Right lobe of liver (tissue), 6 donors: ENCODE results near the gene CD47. TPM values are rescaled to one million over a fixed set of nuclear protein-coding genes. Genes with fewer than 3 reads are reported as not detected.
A peak's percentile ranks its signal among the peaks of the same experiment; 100 is the strongest.

Experiments used
- ATAC-seq, 4 donors: fragments of 200-7000 bp; cut with Tn5 transposase; one replicate each; pipeline ENCODE4 v1.9.1; 2020; ENCODE audit warnings: mild to moderate bottlenecking in 4 of 4, moderate library complexity in 4 of 4
- DNase-seq, 3 donors: peaks; one replicate each; pipeline ENCODE4 v3.0.0-alpha.2; 2020
- H3K27ac ChIP-seq, 3 donors: fragments of 200-600 bp; one replicate each; pipeline ENCODE4 v1.8.0; 2022
- H3K27me3 ChIP-seq, 2 donors: fragments of 200-600 bp; one replicate each; pipeline ENCODE4 v1.8.0; 2022
- H3K36me3 ChIP-seq, 4 donors: fragments of 200-600 bp; sonication (generic) in 1 of 4; one replicate each; pipeline versions ENCODE4 v1.5.1 to v1.8.0; 2017 to 2022; ENCODE audit warnings: control low read depth in 1 of 4
- H3K4me1 ChIP-seq, 4 donors: fragments of 200-600 bp; sonication (generic) in 1 of 4; one replicate each; pipeline versions ENCODE4 v1.5.1 to v1.8.0; 2017 to 2022; ENCODE audit warnings: control low read depth in 1 of 4
- H3K4me3 ChIP-seq, 3 donors: fragments of 200-600 bp; one replicate each; pipeline ENCODE4 v1.8.0; 2022
- H3K9me3 ChIP-seq, 4 donors: fragments of 200-600 bp; sonication (generic) in 1 of 4; one replicate each; pipeline versions ENCODE4 v1.5.1 to v1.8.0; 2017 to 2022; ENCODE audit warnings: control low read depth in 1 of 4
- POLR2A ChIP-seq: fragments of 450-650 bp; IDR thresholded peaks from one replicate; pipeline ENCODE4 v1.6.1; 2017; ENCODE audit warnings: antibody characterized with exemption, mild to moderate bottlenecking
- WGBS: methylation state at CpG from one replicate; pipeline ENCODE4 v1.1.6; 2018; ENCODE audit warnings: low coverage, low lambda C conversion rate; ENCODE audit not compliant: insufficient coverage; ENCODE audit errors: missing lambda C conversion rate; 5-methylcytosine and 5-hydroxymethylcytosine counted together
- intact Hi-C, 2 donors: fragments of 100-400 bp; cut with DNase I; formaldehyde crosslinking; loops; one replicate each; pipeline versions ENCODE4 v1.11.2 to v1.14.1; 2022
- total RNA-seq, 6 experiments: library from RNA; depleted of rRNA in 2 of 6; stranded (reverse); fragments of >200 nt in 2 of 6; fragmentation: NEBNext Ultra II Directional in 3 of 6; extraction: Animal tissue kit (Norgen Biotek cat#: 25700) in 3 of 6; gene quantifications; one replicate each; pipeline versions ENCODE4 v1.1.0 to v1.2.4, GENCODE V29; 2016 to 2023
- TF ChIP-seq, protein P1 (sequence below), 4 donors: fragments of 200-600 bp in 3 of 4; fragments of 450-650 bp in 1 of 4; IDR thresholded peaks; one replicate each; pipeline versions ENCODE4 v1.5.1 to v1.8.0; 2016 to 2022; ENCODE audit warnings: antibody characterized with exemption in 4 of 4, mild to moderate bottlenecking in 2 of 4
- donor health status: DM: no; HTN: yes; CAD: no.
- donor health status: DM: no; HTN: no; CAD: no.
- donor health status: DM: no; HTN: no; CAD: no.
- donor health status: DM: no; HTN: yes; CAD: no.
- donor health status: DM: no; HTN: yes; CAD: no.

Gene CD47
- total RNA-seq, 6 experiments from 2014 or later = 19.5 to 42.3 (median 26.5) TPM

GRCh38 chr3:108100906-108101660 is 10.3 kb upstream of the CD47 start:
- no peaks in the 10 kb centered on the region for H3K27me3 ChIP-seq
- no peak for TF ChIP-seq POLR2A
- TF ChIP-seq, protein P1, sequence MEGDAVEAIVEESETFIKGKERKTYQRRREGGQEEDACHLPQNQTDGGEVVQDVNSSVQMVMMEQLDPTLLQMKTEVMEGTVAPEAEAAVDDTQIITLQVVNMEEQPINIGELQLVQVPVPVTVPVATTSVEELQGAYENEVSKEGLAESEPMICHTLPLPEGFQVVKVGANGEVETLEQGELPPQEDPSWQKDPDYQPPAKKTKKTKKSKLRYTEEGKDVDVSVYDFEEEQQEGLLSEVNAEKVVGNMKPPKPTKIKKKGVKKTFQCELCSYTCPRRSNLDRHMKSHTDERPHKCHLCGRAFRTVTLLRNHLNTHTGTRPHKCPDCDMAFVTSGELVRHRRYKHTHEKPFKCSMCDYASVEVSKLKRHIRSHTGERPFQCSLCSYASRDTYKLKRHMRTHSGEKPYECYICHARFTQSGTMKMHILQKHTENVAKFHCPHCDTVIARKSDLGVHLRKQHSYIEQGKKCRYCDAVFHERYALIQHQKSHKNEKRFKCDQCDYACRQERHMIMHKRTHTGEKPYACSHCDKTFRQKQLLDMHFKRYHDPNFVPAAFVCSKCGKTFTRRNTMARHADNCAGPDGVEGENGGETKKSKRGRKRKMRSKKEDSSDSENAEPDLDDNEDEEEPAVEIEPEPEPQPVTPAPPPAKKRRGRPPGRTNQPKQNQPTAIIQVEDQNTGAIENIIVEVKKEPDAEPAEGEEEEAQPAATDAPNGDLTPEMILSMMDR (IDR thresholded peaks at IDR 0.05) = no peak
- no peak overlapping the region for H3K27ac ChIP-seq
- no peak overlapping the region for H3K4me3 ChIP-seq
- peaks cover 0 to 20% (median 7%) of the 10 kb centered on the region in 4 donors for H3K4me1 ChIP-seq
- H3K36me3 ChIP-seq = no peaks in the 10 kb centered on the region
- no peaks in the 10 kb centered on the region for H3K9me3 ChIP-seq
- 66% methylated on average over 3 of the region's 4 CpGs for WGBS
- DNase-seq = no peak
- ATAC-seq = no peak
- intact Hi-C loops = no loop called here

DNA sequence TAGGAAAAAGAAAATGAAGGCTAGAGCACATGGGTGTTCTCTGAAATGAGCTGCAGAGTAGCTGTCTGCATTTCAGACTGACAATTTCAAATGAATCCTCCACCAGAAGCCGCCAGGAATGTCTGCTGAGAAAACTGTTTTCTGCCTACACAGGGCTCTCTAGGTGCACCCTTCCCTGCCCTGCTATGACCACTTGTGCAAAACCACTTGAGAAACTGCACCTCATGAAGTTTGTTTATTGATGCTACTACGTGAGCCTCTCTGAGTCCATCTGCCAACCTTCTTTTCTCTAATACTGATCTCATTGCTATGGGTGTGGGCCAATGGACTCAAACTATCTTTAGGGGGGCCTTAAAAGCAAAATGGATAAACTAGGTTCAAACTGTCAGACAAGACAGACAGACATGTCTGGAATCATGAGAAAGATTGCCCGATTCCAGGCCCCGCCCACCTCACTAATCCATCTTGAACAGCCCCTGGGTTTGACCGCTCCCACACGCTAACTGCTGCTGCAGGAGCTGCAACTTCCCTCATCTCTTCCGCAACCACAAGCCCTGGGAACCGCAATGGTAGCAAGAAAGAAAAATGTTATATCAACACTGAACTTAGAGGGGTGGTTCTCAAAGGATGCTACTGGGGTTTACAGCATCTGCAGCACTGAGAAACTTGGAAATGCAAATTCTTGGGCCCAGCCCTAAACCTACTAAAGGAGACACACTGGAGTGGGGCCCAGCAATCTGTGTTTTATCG is 9.0 kb upstream of the CD47 start:
- Histone ChIP-seq H3K36me3 (no peaks in the 10 kb centered on the region), H3K4me1 (peaks cover 0 to 20% (median 7%) of the 10 kb centered on the region in 4 donors), H3K9me3 (no peaks in the 10 kb centered on the region), H3K27me3 (no peaks in the 10 kb centered on the region), H3K27ac (no peak overlapping the region), H3K4me3 (no peak overlapping the region)
- intact Hi-C loops = no loop called here
- WGBS = 72% methylated on average over 8 of the region's 9 CpGs
- ATAC-seq (no peak), DNase-seq (peak in 1 of 3 donors; percentile 35)
- no peak for TF ChIP-seq POLR2A
- TF ChIP-seq, protein P1 (IDR thresholded peaks at IDR 0.05) = no peak

DNA sequence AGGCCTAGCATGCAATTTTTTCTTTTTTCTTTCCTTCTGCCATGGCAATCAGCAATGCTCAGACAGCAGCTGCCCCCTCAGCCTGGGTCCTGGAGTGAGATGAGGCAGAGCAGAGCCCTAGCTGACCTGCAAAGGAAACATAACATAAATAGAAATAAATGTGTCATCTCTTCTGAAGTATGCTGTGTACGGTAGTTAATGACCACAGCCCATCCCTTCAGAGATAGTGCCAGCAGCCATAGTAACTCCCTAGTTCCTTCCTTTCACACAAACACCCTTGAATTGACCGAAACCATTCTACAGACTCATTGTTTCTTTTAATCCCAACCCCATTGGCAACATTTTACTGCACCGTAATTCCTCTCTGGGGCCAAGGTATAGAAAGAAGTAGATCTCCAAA is 8.4 kb upstream of the CD47 start:
- intact Hi-C loops = no loop called here
- TF ChIP-seq, protein P1 (IDR thresholded peaks at IDR 0.05) = no peak
- peaks cover 0 to 16% (median 7%) of the 10 kb centered on the region in 4 donors for H3K4me1 ChIP-seq
- H3K9me3 ChIP-seq = no peaks in the 10 kb centered on the region
- no peaks in the 10 kb centered on the region for H3K36me3 ChIP-seq
- no peak overlapping the region for H3K4me3 ChIP-seq
- WGBS = 62% methylated on average over 3 of the region's 3 CpGs
- DNase-seq = no peak
- H3K27ac ChIP-seq = no peak overlapping the region
- ATAC-seq = peak in 1 of 4 donors; percentile 37
- no peaks in the 10 kb centered on the region for H3K27me3 ChIP-seq

GRCh38 chr3:108098003-108098370 is 7.2 kb upstream of the CD47 start:
- H3K4me3 ChIP-seq = no peak overlapping the region
- intact Hi-C loops = no loop called here
- DNase-seq = no peak
- no peak overlapping the region for H3K27ac ChIP-seq
- H3K36me3 ChIP-seq = no peaks in the 10 kb centered on the region
- no peaks in the 10 kb centered on the region for H3K27me3 ChIP-seq
- peaks cover 0 to 4% (median 2%) of the 10 kb centered on the region in 4 donors for H3K4me1 ChIP-seq
- TF ChIP-seq, protein P1 (IDR thresholded peaks at IDR 0.05) = no peak
- no peak for TF ChIP-seq POLR2A
- 92% methylated on average over 2 of the region's 2 CpGs for WGBS
- H3K9me3 ChIP-seq = no peaks in the 10 kb centered on the region
- no peak for ATAC-seq
